ENCODE results near the gene PDCD10.

Gene PDCD10

GRCh38 chr3:167684388-167684993 lies 50.2 kb downstream of the PDCD10 start:
- DNase-seq (ENCODE audit: low read depth, low spot score): no peak

GRCh38 chr3:167679526-167679925 lies 55.2 kb downstream of the PDCD10 start:
- no peak for DNase-seq (ENCODE audit: low read depth, low spot score)

- DNase-seq (ENCODE audit: low read depth, low spot score): no peak
Observed at GRCh38 chr3:167675848-167676247, 58.8 kb downstream of the PDCD10 start.

GRCh38 chr3:167673221-167673620 lies 61.5 kb downstream of the PDCD10 start:
- no peak for DNase-seq (ENCODE audit: low read depth, low spot score)

GRCh38 chr3:167671878-167672427 lies 62.7 kb downstream of the PDCD10 start:
- DNase-seq (ENCODE audit: low read depth, low spot score): no peak

DNA sequence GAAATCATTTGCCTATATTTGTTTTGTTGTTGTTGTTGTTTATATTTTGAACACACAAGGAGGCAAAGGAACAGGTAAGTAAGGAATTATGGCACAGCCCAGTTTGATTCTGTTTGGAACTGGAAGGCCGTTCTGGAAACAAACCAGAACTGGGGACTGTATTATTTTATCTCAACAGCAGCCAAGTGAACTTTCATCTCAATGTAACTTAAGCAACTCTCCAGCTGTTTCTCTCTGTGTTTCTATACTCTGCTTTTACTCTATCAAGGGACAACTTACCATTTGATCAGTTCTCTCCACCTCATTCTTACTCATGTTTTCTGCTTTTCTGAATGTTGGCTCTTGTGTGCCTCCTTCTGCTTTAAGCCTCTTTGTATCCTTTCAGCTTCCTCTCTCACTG lies 65.0 kb downstream of the PDCD10 start:
- DNase-seq (ENCODE audit: low read depth, low spot score): no peak

GRCh38 chr3:167668651-167669050 lies 66.0 kb downstream of the PDCD10 start:
- DNase-seq (ENCODE audit: low read depth, low spot score): no peak

GRCh38 chr3:167666563-167666962 lies 68.1 kb downstream of the PDCD10 start:
- no peak for DNase-seq (ENCODE audit: low read depth, low spot score)

- DNase-seq (ENCODE audit: low read depth, low spot score): no peak
Observed at GRCh38 chr3:167662919-167663400, 71.7 kb downstream of the PDCD10 start.

- DNase-seq (ENCODE audit: low read depth, low spot score): no peak
Observed at GRCh38 chr3:167657684-167658225, 76.9 kb downstream of the PDCD10 start.

- DNase-seq (ENCODE audit: low read depth, low spot score): no peak
Observed at GRCh38 chr3:167656821-167657220, 77.9 kb downstream of the PDCD10 start.

GRCh38 chr3:167653760-167654159 lies 80.9 kb downstream of the PDCD10 start, which contains the start of gene WDR49:
Gene WDR49, minus strand, starts transcription at chr3:167653942. Its CDS starts 517 bp downstream, at chr3:167653425.
- DNase-seq (ENCODE audit: low read depth, low spot score): no peak

GRCh38 chr3:167653155-167653554 lies 81.5 kb downstream of the PDCD10 start:
- DNase-seq (ENCODE audit: low read depth, low spot score): no peak

DNA sequence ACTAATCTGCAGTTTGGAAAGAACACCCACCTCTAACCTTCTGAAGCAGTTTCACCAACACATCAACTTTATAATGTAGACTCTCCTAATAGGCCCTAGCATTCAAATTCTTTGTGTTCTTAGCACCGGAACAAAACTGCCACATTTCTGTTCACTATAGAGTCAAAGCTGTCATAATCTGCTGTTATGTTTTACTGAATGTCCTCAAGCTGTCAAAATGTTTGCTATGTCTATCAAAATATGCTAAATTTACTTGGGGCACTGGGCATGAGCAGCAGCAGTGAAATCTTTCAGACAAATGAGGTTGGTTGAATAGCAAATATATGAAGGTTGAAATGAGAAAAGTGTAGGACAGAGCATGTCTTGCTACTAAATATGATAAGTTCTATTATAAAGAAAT lies 82.9 kb downstream of the PDCD10 start:
- no peak for DNase-seq (ENCODE audit: low read depth, low spot score)

DNA sequence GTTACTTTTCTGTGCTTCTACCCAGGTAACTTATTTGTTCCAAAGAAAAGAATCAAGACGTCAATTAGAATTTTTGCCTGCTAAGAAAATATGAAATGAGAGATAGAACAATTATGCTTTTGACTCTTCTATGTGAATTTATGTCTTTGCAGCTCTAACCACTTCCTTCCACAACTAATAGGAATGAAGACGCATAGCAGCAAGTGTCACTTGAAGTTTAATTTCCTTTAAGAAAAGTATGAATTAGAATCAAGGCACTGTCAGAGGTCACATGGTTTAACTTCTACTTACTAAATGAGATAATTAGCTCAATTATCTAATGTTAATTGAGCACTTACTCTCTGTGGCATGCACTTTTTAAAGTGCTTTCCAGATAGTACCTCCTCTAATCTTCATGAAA lies 84.2 kb downstream of the PDCD10 start:
- DNase-seq (ENCODE audit: low read depth, low spot score): no peak

DNA sequence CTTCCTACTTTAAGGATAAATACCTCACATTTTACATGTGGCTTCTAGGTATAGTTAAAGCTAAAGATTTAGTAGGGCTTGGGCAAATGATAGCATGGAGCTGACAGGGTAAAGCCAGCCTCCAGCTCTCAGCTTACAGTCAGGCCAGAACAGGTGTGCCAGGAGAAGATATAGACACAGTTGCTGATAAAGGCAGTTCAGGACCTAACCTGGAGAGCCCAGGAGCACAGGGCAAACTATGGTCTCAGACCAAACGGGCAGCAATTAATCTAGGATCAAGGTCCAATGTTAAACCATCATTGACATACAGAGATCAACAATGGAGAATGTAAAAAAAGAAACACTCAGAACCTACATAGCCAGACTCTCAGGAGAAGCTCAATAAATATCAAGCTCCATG lies 84.9 kb downstream of the PDCD10 start:
- no peak for DNase-seq (ENCODE audit: low read depth, low spot score)

GRCh38 chr3:167644611-167645010 lies 90.1 kb downstream of the PDCD10 start:
- no peak for DNase-seq (ENCODE audit: low read depth, low spot score)

Measured in brain pericyte (primary cell).